Fibroblast of skin of scalp (primary cell): ENCODE results near the gene PDGFB.

ENCODE experiments used
- DNase-seq: peaks from one replicate; pipeline ENCODE4 v3.0.0-alpha.2; 2013

PDGFB gene

DNA sequence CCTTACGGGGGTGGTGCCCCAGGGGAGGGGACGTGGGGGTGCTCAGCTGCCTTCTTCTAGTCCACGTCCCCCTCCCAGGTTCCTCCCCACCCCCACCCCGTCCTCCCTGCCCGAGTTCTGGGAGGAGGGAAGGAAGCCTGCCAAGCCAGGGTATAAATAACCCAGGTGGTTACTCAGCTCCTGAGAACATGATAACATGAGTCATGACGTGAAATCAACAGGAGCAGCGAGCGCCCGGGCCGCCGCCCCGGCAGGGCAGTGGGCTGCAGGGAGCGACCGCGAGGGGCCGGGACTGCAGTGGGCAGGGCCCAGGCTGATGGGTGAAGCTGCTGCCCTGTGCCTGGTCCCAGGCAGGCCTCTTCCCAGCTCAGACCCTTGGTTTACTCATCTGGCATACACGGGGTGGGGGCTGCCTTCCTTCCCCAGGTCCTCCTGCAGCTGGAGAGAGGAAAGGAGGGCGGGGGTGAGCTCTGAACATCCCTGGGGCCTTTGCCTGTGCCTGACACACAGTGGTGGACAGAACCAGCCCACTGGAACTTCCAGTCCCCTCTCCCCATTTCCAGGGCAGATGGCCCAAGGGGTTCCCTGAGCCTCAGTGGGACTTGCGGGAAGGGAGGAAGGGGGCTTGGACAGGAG, 8.8 kb upstream of the PDGFB start:
- DNase-seq: peak; percentile 70

- peak; percentile 42 for DNase-seq
These were observed 8.0 kb upstream of the PDGFB start for GRCh38 chr22:39252461-39253434.

GRCh38 chr22:39251762-39252460, 7.1 kb upstream of the PDGFB start:
- DNase-seq: no peak

DNA sequence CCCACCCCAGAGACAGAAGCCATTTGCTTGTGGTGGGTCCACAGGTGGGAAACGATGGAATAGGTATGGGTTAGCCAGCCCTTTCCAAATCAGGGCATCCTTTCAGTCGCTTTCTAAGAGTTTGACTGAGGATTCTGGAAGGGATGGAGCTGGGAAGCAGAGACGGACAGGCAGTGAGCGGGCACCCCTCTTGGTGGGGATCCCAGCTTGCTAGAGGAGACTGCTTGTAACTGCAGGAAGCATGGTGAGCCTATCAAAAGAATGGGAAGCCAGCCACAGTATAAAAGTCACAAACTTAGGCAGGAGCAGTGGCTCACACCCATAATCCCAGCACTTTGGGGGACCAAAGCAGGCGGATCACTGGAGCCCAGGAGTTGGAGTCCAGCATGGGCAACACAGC, 6.1 kb upstream of the PDGFB start:
- DNase-seq: no peak

GRCh38 chr22:39250131-39250530, 5.3 kb upstream of the PDGFB start:
- no peak for DNase-seq

DNA sequence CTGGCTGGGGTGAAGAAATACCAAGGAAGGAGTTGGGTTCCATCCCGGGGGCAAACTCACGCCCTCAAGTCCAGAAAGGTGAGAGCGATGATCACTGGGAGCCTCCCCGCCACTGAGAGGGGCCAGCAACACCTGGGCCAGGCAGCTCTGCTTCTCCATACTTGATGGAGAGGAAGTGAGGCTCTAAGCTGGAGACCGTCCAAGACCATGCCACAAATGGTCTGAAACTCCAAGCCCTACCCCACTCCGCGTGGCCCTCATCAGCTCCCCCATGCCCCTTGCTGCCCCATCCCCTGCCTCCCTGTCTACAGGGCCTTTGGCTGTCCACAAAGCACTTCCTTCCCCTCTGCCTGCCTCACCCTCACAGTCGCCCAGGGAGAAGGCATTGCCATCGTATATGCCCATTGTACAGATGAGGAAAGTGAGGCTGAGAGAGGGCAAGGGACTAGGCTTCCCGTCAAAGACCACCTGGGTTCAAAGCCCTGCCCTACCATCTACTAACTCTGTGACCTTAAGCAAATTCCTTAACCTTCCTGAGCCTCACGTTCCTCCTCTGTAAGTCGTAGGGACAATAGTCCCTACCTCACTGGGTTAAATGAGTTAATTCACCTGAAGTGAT, 4.4 kb upstream of the PDGFB start:
- DNase-seq: no peak

DNA sequence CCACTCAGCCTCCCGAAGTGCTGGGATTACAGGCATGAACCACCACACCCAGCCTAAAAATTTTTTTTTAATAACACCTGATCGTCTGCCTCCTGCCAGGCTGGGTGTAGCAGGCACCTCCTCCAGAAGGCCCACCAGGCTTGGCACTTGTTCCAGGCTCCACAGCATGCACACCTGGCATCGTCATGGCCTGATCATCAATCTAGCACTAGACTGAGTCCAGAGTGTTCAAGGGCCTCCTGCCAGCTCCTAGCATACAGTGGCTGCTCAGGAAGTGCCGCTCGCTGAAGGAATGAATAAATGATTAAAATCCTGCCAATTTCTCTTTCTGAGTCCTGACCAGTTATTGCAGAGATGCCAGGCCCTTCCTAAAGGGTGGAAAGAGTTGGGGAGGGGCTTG, 3.5 kb upstream of the PDGFB start:
- DNase-seq: no peak

DNA sequence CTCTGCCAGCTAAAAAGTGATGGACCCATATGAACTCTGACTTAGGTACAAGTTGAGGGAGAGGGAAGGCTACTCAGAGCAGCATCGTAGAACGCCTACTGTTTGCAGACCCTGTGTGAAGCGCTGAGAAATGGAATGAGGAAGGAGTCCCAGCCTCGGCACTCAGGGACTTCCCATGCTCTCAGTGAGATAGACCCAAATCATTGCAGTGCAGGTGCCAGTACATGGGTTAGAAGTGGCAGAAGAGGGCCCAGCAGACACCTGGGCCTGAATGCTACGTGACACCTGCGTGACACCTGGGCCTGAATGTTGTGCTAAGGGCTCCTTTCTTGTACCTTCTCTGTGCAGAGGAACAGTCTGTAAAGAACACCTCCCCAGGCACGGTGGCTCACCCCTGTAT, 2.6 kb upstream of the PDGFB start:
- DNase-seq: no peak

DNA sequence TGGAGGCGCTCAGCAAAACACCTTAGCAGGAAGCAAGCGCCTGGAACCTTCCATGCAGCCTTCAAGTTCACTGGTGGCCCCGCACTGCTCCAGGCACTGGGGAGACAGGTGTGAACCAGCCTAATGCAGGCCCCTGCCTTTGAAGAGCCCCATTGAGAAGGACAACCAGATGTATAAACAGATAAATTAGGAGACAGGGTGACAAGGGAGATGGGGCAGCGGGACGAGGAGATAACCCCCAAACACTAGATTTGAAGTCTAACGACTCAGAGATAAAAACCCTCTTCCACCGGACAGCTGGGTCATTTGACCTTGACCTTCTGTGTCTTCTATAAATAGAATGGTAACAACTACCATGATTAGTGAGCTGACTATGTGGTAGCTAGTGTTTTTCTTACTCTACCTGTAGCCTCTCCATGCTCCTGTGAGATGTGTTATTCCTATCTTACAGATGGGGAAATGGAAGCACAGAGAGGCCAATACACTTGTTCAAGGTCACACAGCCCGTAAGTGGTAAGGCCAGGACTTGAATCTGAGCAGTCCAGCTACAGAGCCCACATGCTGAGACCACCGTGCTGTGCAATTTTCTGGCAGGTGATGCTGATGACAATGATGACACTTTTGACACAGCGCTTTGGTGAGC, 2.0 kb upstream of the PDGFB start:
- DNase-seq: no peak

- no peak for DNase-seq
These were observed 1.4 kb upstream of the PDGFB start for GRCh38 chr22:39246217-39246616.

- DNase-seq: no peak
These were observed 603 bp upstream of the PDGFB start for GRCh38 chr22:39245130-39246039.

DNA sequence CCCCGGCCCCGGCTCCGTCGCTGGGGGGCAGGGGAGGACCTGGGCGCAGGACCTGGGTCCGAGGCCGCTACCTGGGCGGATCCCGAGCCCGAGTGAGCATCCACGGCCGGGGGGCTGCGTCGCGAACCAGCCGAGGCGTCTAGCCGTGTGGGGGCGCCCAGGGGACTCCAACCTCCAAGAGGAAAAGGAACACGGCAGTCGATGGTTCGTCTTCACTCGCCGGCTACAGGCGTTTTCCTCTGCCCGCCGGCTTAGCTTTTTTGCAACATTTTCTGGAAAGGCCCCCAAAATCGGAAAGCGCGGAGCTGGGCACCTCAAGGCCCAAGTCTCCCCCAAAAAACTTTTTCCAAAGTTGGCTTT, 666 bp downstream of the PDGFB start:
- DNase-seq: no peak

DNA sequence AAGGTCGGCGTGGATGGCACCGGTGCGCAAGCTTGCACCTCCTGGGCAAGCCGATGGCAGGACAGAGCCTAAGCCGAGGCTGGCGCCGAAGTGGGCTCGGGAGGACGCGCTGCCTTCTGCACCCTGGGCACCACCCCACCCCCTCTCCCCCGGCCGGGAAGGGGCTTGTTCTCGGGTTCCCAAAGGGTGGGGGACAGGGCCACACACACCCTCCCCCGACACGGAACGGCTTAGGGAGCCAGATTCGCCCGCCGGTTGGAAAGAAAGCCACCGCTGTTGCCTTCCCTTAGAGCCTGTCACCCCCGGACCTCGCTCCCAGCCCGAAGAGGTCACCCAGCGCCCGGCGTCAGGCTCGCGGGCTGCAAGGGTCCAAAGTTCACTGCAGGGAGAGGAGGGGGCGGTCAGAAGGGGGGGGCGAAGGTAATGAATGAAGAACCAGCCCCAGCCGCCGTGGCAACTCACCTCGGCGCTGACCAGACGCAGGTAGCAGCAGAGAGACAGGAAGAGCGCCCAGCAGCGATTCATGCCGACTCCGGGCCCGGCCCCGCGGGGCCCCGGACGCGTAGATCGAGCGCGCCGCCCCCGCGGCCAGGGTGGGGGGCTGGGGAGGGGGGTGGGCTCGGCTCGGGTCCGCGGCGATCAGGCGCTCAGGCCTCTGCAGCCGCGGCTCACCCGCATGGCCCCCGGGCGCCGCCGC, 1.2 kb downstream of the PDGFB start:
- DNase-seq: no peak

DNA sequence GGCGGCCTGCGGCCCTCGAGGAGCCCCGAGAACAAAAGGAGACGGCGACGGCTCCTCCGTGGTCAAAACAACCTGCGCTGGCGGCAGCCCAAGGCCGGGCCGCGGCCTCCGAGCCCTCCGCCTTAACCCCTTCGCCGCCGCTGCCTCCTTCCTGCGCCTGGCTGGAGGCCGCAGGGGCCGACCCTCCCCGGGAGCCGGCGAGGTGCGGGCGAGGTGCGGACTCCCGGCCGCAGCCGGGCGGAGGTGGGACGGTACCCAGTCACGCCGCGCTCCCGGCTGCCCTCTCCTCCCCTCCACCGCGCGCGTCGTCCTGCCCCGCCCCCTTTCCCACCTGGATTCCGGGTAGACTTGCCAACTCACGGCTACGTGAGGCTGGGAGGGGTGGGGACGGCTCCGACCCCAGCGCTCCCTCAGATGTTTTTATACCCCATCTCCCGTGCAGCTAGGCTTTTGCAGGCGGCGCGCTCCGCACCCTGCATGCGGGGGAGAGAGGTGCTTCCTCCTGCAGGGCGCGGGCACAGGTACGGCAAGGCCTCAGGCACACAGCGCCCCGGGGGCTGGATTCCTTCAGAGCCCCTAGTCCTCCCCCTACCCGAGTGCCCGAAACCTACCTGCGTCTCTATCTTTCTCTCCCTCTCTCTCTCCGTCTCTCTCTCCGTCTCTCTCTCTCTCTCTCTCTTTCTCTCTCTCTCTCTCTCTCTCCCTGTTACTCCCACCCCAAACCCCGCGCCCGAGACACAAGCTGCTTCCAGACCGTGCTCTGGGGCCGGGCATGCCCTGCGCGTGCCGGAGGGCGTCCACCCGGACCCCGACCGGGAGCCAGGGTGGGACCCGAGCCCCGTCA, 2.0 kb downstream of the PDGFB start:
- DNase-seq: no peak

DNA sequence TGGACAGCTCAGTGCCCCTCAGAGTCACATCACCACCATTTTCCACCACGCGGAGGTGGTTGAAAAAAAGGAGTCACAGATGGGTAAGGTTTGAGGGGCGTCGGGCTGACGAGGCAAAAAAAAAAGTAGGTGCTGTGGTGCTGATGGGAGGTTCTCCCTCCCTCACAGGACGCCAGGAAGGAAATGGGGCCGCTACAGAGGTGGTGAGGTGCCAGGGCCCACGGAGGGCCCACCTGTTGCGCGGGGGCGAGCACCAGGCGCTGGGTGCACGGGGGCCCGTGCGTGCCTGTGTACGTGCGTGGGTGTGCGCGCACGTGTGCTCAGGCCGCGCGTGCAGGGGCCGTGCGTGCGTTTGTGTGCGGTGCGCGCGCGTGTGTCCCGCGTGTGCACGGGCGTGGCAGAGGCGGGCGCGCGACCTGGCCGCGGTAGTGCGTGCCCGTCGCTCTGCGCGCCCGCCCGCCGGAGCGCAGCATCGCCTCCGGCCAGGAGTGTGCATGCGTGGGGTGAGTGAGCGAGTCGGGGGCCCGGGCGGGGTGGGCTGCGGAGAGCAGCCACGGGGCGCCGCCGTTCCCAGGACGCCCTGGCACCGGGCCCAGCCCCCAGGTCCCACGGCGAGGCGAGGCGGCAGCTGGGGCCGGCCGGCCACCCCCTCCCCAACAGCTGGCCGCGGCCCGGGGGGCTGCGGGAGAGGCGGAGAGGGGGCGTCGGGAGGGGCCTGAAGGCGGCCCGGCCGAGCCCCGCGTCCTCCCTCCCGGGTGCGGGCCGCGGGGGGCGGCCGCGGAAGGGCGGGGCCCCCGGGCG, 2.8 kb downstream of the PDGFB start:
- no peak for DNase-seq

- DNase-seq: no peak
These were observed 3.7 kb downstream of the PDGFB start for GRCh38 chr22:39240831-39241793.

GRCh38 chr22:39239561-39240423, 5.0 kb downstream of the PDGFB start:
- no peak for DNase-seq
